ENCODE data around the gene ZNF598.

- TF ChIP-seq POLR2A (IDR thresholded peaks at IDR 0.05; ENCODE audit: low read depth, low read length) (no peak), TAF1 (IDR thresholded peaks at IDR 0.05; ENCODE audit: borderline replicate concordance, low read depth, low read length) (no peak)
Observed at GRCh38 chr16:2042986-2043666, 33.5 kb upstream of the ZNF598 start.
